Neutrophil (primary cell): ENCODE results near the gene RNF31.

ENCODE experiments used
- H3K27ac ChIP-seq: fragments of 200-600 bp; sonication (generic); 2 replicates; pipeline ENCODE4 v1.5.1; 2016; ENCODE audit warnings: mild to moderate bottlenecking, moderate library complexity
- H3K27me3 ChIP-seq: fragments of 200-600 bp; sonication (generic); 2 replicates; pipeline ENCODE4 v1.6.0; 2016; ENCODE audit warnings: mild to moderate bottlenecking
- H3K36me3 ChIP-seq: fragments of 200-600 bp; sonication (generic); 2 replicates; pipeline ENCODE4 v1.5.1; 2017
- H3K4me1 ChIP-seq, 2 experiments: fragments of 200-600 bp in 1 of 2; sonication (generic) in 1 of 2; 1 replicate in 1 of 2; 2 replicates in 1 of 2; pipeline versions ENCODE4 v1.5.1 to v1.6.1; 2013 to 2016; ENCODE audit warnings: low read depth in 1 of 2, low read length in 1 of 2, mild to moderate bottlenecking in 1 of 2, moderate library complexity in 1 of 2; ENCODE audit not compliant: control insufficient read depth in 1 of 2, insufficient read depth in 1 of 2
- H3K4me3 ChIP-seq, 2 experiments: fragments of 200-600 bp in 1 of 2; sonication (generic) in 1 of 2; 1 replicate in 1 of 2; 2 replicates in 1 of 2; pipeline ENCODE4 v1.5.1; 2013 to 2016; ENCODE audit warnings: low read depth in 1 of 2, low read length in 1 of 2, mild to moderate bottlenecking in 1 of 2, moderate library complexity in 1 of 2
- H3K9me3 ChIP-seq: fragments of 200-600 bp; sonication (generic); 2 replicates; pipeline ENCODE4 v1.5.1; 2016
- TF ChIP-seq, protein P1 (sequence below): fragments of 200-600 bp; sonication (generic); IDR thresholded peaks from 2 replicates; pipeline ENCODE4 v1.5.1; 2016; ENCODE audit warnings: antibody characterized with exemption

The RNF31 gene

DNA sequence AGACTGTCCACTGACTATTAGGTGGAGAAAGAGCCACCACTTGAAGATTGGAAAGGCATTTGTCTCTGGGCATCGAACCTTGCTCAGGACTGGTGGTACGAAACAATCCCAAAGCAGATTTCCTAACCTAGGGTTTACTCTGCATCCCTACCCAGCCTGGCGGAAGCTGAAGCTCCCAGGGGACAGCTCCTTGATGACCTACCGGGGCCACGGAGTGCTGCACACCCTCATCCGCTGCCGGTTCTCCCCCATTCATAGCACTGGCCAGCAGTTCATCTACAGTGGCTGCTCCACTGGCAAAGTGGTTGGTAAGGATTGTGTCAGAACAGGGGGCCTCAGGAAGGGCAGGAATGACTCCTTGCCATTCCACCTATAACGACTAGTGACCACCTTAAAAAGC lies 26.1 kb upstream of the RNF31 start:
- no peak overlapping the region for H3K27ac ChIP-seq
- H3K9me3 ChIP-seq: no peaks in the 10 kb centered on the region
- H3K27me3 ChIP-seq: no peaks in the 10 kb centered on the region
- peaks cover 5 to 7% of the 10 kb centered on the region in 2 experiments for H3K4me1 ChIP-seq
- H3K4me3 ChIP-seq: no peak overlapping the region
- TF ChIP-seq, protein P1, sequence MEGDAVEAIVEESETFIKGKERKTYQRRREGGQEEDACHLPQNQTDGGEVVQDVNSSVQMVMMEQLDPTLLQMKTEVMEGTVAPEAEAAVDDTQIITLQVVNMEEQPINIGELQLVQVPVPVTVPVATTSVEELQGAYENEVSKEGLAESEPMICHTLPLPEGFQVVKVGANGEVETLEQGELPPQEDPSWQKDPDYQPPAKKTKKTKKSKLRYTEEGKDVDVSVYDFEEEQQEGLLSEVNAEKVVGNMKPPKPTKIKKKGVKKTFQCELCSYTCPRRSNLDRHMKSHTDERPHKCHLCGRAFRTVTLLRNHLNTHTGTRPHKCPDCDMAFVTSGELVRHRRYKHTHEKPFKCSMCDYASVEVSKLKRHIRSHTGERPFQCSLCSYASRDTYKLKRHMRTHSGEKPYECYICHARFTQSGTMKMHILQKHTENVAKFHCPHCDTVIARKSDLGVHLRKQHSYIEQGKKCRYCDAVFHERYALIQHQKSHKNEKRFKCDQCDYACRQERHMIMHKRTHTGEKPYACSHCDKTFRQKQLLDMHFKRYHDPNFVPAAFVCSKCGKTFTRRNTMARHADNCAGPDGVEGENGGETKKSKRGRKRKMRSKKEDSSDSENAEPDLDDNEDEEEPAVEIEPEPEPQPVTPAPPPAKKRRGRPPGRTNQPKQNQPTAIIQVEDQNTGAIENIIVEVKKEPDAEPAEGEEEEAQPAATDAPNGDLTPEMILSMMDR: no peak
- peaks cover 91% of the 10 kb centered on the region for H3K36me3 ChIP-seq

DNA sequence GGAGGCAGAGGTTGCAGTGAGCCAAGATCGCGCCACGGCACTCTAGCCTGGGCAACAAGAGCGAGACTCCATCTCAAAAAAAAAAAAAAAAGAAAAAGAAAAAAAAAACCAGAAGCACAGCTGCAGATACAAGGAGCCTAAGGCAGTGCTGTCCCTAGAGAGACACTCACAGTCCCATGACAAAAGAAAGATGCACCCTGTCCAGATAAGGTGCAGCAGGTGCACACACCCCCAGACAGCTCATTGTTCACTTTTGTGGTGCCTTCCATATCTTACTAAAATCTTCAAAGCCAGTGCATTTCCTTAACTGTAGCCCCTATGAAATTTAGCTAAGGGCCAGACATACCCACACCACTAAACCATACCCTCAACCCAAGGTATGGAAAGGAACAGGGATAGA lies 24.9 kb upstream of the RNF31 start:
- TF ChIP-seq, protein P1: no peak
- Histone ChIP-seq H3K36me3 (peaks cover 87% of the 10 kb centered on the region), H3K4me1 (no peaks in the 10 kb centered on the region), H3K27ac (no peak overlapping the region), H3K27me3 (no peaks in the 10 kb centered on the region), H3K4me3 (no peak overlapping the region), H3K9me3 (no peaks in the 10 kb centered on the region)

- Histone ChIP-seq H3K9me3 (no peaks in the 10 kb centered on the region), H3K4me3 (no peak overlapping the region), H3K36me3 (peaks cover 82% of the 10 kb centered on the region), H3K27me3 (no peaks in the 10 kb centered on the region), H3K4me1 (no peaks in the 10 kb centered on the region), H3K27ac (no peak overlapping the region)
- TF ChIP-seq, protein P1: no peak
Measured at GRCh38 chr14:24122898-24123297, 24.4 kb upstream of the RNF31 start.

- H3K36me3 ChIP-seq: peaks cover 74% of the 10 kb centered on the region
Measured at GRCh38 chr14:24123424-24124417, 23.6 kb upstream of the RNF31 start.

DNA sequence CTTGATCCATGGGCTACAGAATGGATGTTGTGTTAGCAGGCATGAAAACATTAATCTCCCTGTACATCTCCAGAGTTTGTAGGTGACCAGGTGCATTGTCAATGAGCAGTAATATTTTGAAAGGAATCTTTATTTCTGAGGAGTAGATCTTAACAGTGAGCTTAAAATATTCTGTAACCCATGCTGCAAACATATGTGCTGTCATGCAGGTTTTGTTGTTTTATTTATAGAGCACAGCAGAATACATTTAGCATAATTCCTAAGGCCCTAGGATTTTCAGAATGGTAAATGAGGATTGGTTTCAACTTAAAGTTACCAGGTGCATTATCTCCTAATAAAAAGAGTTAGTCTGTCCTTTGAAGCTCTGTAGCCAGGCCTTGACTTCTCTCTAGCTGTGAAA lies 20.4 kb upstream of the RNF31 start:
- no peaks in the 10 kb centered on the region for H3K9me3 ChIP-seq
- no peaks in the 10 kb centered on the region for H3K4me1 ChIP-seq
- no peaks in the 10 kb centered on the region for H3K27me3 ChIP-seq
- peaks cover 49% of the 10 kb centered on the region for H3K36me3 ChIP-seq
- no peak overlapping the region for H3K27ac ChIP-seq
- TF ChIP-seq, protein P1: no peak
- H3K4me3 ChIP-seq: no peak overlapping the region

More at GRCh38 chr14:24123424-24124417, 23.6 kb upstream of the RNF31 start:
- Histone ChIP-seq H3K27ac (peak overlapping the region; percentile 13), H3K4me1 (no peaks in the 10 kb centered on the region), H3K27me3 (no peaks in the 10 kb centered on the region), H3K9me3 (no peaks in the 10 kb centered on the region), H3K4me3 (no peak overlapping the region)
- TF ChIP-seq, protein P1: no peak
